Myocyte (in vitro differentiated cells): ENCODE measurements around the gene RPA3. TPM values are rescaled to one million over a fixed set of nuclear protein-coding genes. Genes with fewer than 3 reads are reported as not detected.
"Not testable (repeated sequence)": the region's sequence is repeated elsewhere in the genome, so short reads cannot be mapped to it uniquely, and the experiment has no call there.

Source experiments
- DNase-seq: peaks from one replicate; pipeline ENCODE4 v3.0.0-alpha.2; 2012; ENCODE audit warnings: low read depth
- total RNA-seq: library from RNA; depleted of rRNA; stranded (reverse); fragments of >200 nt; gene quantifications from 2 replicates; pipeline ENCODE4 v1.2.3, GENCODE V29; 2014

RPA3 gene
- total RNA-seq, 1 donor from 2014 or later, result 17.7 TPM

DNA sequence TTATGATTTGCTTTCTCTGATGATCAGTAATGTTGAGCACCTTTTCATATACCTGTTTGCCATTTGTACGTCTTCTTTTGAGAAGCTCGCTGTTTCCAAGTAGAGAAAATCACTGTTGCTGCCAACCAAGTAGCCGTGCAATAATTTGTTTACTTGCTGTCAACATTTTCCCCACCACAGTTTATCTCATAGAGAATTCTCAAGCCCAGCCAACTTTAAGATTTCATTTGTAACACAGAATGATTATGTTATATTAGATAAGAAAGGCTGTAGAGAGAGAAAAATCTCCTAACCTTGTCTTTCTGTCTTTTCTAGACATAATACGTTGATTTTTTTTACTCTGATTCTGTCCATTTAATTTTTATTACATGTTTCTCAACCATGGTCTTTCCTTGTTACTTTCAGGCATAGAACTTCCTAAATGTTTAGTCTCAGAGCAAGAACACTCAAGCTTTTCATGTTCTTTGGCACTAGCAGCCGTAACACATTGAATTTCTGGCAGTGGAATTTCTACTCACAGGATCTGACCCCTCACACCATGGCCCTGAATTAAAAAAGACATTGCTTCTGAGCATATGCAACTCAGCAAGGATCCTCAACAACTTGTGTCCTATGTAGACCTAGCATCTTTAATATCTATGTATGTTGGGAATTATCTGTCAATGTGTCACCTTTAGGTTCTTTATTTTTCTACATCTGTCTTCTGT lies 23.1 kb downstream of the RPA3 start:
- DNase-seq, result no peak

DNA sequence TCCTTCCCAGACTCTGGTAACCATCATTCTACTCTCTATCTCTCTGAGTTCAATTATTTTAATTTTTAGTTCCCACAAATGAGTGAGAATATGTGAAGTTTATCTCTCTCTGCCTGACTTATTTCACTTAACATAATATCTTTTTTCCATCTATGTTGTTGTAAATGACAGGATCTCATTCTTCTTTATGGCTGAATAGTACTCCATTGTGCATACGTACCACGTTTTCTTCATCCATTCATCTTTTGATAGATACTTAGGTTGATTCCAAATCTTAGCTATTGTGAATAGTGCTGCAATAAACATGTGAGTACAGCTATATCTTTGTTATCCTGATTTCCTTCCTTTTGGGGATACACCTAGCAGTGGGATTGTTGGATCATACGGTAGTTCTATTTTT lies 23.9 kb downstream of the RPA3 start:
- no peak for DNase-seq

DNA sequence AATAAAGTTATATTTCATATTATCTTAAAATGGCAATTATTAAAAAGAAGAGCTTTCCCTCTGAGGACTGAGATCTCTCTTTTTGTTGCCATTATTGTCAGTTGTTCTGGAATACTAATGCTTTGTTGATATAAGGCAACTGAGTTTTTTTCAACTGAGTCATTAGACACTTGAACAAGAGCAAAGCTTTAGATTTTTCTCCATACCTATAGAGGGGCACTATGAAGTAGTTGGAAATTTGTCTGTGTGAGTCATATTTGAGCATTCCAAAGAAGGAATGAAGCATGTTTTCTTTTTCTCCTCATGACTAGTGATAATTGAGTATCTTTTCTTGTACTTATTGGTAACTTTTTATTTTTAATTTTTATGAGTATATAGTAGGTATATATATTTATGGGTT lies 24.5 kb downstream of the RPA3 start:
- no peak for DNase-seq

DNA sequence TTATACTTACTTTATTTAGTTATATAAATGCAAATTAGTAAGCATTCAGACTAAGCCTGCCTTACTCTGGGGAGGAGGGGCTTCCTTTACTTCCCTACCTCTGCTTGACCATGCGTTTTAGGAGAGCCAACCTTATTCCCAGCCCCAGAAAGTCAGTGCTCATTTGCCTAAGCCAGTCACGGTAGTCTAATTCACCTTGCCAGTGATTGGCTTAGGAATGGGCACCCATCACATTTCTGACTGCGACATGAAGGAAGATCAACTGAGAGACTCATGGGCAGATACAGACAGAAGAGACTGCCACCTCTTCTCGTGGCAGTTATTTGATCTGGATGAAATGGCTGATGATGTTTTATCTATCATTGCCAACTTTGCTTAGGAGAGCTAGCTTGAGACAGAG lies 29.5 kb downstream of the RPA3 start:
- no peak for DNase-seq

DNA sequence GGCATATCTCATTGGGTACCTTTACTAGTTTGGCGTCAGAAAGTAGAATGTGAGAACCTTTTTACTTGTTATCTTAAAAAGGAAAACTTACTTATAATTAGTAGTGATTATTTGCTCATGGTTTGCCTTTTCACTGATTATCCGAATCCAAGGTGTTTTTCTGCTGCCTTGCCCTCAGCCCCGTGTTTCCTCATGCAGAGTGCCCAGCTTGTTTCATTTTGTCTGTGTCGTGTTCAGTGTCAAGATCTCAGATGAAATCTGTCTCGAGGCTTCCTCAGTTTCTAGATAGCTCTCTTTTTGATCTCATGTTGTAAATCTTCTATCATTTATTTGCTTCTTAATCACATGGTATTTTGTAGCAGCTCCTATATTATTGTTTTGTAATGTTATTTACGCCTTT lies 30.1 kb downstream of the RPA3 start:
- DNase-seq, result no peak

DNA sequence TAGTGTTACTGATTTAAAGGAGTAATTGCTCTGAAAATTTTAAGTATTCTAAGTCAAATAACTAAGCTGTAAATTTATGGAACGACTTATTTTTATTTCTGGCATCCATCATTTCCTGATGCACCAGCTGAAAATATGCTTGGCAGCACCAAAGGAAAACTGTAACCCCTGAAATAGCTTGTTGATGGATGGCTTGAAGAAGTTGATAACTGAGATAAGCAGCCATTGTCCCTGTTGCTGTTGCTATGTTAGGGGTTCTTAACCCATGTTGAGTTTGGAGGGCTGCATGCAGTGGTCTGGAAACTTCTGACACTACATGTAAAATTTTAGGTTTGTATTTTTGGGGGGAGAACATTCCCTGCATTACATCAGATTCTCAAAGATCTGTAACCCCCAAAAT lies 30.6 kb downstream of the RPA3 start:
- DNase-seq, result no peak

DNA sequence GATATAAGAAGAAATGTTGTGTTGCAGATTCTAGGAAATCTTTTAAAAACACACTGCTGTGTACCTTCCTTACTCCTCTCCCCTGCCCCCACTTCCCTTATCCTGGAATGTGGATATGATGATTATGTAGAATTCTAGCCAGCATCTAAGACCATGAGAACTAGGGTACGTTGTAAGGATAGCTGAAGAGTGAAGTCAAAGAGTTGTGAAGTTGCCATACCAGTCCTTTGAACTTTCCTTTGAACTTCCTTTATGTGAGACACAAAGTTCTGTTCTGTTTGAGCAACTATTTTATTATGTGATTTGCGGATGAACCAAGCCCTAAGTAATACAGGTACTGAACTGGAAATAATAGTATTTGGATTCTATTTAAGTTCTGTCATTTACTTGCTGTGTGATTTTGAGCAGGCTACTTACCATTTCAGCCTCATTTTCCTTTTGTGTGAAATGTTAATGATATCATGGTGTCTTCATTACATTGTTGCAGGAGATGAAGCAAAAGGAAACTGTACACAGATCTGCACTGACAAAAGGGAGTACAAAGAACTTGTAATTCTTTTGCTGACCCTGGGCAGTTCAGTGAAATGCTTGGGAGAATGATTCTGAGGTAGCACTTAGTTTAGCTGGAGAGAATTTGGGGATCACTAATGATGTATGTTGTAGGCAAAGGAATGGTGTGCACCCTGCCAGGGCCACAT lies 31.4 kb downstream of the RPA3 start:
- no peak for DNase-seq

DNA sequence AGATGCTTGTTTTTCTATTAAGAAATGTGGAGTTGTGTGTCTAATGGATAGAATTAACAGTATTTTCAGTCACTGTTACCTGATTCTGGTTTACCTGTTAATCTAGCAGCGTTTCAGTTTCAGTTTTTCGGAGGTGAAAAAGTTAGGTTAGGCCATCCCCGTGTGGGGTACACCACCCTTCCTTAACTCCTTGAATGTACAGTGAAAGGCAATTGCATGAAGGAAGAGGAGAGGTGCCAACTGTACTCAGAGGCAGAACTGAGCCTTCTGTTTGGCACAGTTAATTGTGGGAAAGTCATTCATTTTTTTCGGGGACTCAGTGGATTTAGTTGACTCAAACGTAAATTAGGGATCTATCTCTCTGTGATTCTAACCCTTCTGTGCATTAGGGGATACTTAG lies 35.5 kb downstream of the RPA3 start:
- no peak for DNase-seq

DNA sequence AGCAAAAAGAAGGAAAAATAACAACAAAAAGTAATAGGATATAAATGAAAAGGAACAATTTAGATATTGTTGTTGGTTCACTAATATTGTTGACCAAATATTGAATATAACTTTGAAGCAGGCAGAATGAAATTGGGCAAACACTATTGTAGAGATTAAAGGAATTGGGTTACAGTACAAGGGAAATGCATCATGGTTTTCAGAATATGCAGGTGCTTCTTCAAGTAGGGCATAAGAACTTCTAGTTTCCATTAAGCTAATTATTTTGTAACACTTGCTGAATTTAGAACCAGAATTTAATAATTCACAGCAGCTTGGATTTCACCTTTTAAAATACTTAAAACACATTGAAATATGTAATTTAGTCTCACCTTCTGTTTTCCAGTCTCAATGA lies 36.5 kb downstream of the RPA3 start:
- DNase-seq, result no peak

DNA sequence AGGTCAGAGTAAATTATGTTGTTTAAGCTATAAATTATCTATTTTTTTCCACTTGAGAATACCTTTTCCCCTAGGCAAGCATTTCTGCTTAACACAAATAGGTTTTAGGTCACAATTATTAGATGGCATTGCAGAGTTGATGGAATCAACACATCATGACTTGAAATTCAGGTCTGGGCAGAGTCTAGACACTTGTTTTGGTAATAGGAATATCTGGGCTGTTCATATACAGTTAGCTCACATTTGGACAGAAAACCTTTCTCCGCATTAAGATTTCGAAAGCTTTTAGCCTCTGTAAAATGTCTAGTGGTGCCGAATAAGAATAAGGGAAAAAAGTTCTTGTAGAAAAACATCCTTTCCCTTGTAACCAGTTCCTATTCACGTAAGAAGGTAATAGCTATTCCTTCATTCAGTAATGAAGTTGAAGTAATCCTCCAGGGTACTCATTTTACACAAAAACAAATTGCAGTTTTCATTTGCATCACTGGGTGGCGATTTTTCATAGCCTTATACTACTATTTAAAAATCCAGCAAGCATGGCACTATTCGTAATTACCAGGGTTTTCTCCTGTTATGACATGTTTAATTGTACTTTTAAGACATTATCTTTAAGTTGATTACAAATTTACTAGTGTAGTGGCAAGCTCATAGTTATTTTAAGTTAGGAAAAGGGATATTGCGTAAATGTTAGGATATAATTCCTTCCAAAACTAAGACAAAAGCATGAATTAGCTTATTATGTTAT lies 37.0 kb downstream of the RPA3 start:
- peak; percentile 88 for DNase-seq

DNA sequence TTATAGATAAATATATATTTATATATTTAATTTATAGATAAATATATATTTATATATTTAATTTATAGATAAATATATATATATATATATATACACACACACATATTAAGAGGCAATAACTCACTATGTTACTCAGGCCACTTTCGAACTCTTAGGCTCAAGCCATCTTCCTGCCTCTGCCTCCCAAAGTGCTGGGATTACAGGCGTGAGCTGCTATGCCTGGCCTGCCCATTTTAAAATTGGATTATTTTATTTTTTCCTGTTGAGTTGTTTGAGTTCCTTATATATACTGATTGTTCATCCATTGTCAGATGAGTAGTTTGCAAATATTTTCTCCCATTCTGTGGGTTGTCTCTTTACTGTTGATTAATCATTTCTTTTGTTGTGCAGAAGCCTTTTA lies 38.8 kb downstream of the RPA3 start:
- DNase-seq, result not testable (repeated sequence)

DNA sequence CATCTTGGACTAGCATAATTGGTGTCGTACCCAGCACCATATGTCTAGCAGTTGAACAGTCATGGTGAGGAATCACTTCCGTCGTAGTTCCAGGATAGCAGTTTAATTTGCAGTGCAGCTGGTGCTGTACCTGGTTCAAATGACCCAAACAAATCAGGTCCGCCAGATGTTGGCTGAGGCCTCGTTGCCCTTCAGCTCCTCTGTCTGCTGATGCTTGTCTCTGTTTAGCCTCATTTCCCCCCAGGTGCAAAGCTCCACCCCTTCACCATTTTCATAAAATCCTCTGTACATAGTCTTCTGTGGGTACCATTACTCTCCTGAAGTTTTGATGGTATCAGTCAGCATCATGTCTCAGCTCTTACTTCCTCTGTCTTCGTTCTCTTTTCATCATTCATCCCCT lies 42.7 kb downstream of the RPA3 start:
- DNase-seq, result no peak

DNA sequence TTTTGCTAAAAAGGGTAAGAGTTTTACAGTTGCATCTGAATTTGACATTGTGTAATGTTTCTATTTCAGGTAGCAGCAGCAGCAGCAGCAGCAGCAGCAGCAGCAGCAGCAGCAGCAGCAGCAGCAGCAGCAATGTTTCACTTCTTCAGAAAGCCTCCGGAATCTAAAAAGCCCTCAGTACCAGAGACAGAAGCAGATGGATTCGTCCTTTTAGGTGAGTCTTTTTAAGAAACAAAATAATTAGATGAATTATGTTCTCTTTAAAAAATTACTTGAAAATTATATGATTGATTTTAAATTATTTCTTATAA lies 45.2 kb downstream of the RPA3 start:
- no peak for DNase-seq

DNA sequence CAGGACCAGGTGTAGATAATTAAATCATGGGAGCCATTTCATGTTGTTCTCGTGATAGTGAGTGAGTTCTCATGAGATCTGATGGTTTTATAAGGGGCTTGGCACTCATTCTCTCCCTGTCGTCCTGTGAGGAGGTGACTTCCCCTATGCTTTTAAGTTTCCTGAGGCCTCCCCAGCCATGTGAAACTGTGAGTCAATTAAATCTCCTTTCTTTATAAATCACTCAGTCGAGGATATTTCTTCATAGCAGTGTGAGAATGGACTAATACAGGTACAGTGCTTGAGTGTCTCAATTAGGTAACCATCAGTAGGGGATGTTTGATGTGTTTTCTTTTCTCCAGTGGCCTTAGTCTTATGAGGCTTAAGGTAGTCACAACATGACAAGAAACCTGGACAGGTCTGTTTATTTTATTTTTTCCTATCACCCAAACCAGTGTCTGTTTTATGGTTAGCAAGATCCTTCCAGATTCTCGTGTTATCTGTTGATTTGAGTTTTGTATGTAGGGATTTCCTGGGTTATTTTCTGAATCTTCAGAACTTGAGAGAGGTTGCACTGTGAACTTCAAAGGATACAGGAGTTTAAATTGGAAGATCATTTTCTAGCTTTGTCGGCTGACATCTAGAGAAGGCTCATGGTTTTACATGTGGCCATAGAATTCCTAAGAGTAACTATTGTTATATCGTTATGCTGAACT lies 45.7 kb downstream of the RPA3 start:
- no peak for DNase-seq

DNA sequence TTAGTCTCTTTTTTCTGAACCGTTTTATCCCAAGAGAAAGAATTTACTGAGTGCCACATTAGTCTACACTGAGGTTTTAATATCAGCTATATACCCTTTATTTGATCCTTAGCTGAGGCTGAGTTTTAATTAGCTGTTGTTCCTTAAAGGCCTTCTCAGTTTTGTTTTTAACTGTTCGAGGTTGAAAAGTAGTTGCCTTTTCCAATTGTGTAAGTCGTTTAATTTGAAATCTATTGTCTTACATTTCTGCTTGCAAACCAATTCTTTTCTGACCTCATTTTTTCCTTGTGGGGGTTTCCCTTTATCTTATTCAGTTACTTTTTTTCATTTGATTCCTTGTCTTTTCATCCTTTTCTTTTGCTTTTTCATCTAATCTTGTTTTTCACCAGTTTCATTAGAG lies 47.0 kb downstream of the RPA3 start:
- DNase-seq, result no peak

DNA sequence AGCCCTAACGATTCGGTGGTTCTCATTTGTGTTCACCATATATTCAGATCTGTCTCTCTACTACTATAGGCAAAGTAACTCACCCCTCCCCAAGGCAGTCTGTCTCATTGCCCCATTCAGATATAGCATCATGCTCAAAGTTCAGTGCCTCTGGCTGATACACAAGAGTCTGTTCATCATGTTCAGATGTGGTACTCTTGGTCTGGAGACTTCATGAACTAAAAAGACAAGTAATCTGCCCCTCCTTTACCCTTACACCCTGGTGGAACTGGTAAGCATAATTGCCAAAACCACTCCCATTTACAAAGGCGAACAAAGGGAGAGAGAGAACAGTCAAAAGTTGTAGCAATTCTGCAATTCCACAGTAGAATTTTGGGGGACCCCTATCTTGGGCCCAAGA lies 47.9 kb downstream of the RPA3 start:
- no peak for DNase-seq

DNA sequence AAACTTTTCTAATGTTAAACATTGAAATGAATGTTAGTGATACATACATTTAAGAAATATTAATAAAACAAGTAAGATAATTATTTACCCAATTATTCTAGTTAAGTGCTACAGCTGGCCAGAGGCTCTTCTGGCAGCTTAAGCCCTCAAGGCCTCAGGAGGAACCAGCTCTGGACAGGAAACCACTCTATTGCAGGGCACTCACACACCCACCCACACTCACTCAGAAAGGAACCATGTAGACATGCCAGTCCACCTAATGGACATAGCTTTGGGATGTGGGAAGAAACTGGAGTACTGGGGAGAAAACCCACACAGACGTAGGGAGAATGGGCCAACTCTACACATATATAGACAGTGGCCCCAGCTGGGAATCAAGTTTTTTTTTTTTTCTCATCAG lies 49.7 kb downstream of the RPA3 start:
- DNase-seq, result no peak

DNA sequence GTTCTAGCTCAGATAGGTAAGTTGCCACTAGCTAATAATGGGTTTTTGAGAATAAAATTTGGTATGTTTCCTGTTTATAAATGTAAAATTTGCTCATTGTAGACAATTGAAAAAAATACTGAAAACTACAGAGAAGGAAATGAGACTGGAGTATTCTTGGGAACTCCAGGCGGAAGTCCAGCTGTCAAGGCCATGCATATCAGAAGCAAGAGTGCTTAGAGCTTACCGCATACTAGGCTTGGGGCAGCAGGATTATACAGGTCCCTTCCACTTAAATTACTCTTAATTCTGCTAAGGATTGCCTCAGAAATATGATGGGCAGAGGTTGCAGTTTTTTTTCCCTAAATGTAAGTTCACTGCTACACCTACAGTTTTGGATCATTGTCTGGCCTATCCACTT lies 51.2 kb downstream of the RPA3 start:
- DNase-seq, result no peak

DNA sequence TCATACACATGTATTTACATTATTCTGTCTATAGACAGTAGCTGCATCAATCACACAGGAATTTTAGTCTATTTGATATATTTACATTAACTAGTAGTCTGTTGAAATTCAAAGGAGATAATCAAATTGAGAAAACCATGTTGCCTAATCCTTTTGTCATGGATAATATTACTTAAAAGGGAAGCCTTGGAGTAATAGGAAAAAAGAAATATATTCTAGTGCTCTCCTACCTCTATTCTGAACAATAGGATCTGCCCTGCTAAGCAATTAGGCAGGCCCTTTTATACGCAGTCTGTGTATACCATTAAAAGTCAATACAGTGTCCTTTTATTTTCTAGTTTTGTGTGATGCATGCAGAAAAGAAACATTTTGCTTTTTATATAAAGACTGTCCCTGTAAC lies 53.4 kb downstream of the RPA3 start:
- DNase-seq, result no peak

DNA sequence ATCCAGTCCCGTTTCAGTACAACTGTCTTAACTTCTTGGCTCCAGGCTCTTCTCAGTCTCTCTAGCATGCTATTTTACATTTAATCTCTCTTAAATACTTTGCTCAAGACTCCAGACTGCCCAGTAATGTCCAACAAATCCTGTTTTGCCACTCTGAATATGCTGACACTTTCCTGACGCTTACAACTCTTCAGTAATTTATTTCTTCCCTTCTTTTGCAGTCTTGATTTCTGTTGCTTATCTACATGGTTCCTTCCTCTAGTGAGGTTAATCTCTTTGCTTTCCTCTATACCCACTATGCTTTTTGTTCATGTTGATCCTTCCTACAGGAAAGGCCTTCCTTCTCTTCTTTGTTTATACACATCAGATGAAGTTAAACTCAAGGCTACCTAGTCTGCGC lies 54.1 kb downstream of the RPA3 start:
- no peak for DNase-seq

DNA sequence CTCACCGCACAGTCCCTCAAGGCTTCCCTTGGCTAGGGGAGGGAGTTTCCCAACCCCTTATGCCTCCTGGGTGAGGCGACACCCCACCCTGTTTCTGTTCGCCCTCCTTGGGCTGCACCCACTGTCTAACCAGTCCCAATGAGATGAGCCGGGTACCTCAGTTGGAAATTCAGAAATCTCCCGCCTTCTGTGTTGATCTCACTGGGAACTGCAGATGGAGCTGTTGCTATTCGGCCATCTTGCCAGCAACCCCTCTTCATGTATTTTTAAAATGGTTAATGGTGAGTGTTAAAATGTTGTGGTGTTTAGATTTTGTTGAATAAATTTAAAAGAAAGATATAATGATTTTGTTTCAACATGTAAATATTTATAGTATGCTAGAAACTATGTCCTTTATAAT lies 55.9 kb downstream of the RPA3 start:
- peak; percentile 20 for DNase-seq

DNA sequence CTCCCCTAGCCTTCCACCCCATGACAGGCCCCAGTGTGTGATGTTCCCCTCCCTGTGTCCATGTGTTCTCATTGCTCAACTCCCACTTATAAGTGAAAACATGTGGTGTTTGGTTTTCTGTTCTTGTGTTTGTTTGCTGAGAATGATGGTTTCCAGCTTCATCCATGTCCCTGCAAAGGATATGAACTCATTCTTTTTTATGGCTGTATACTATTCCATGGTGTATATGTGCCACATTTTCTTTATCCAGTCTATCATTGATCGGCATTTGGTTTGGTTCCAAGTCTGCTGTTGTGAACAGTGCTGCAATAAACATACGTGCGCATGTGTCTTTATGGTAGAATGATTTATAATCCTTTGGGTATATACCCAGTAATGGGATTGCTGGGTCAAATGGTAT lies 61.9 kb downstream of the RPA3 start:
- DNase-seq, result not testable (repeated sequence)
